GM13976 (cell line): ENCODE data around the gene FUT7.

Source experiments
- DNase-seq: peaks from one replicate; pipeline ENCODE4 v3.0.0; 2012; ENCODE audit warnings: low spot score
- CTCF ChIP-seq: IDR thresholded peaks from 2 replicates; pipeline ENCODE4 v1.5.1; 2012; ENCODE audit warnings: borderline replicate concordance, mild to moderate bottlenecking; ENCODE audit not compliant: insufficient read depth; ENCODE audit errors: extremely low read depth, missing control alignments, control extremely low read depth
- in situ Hi-C: fragments of 300-500 bp; cut with MboI; formaldehyde crosslinking; loops from one replicate; pipeline ENCODE4 v1.12.0; 2022; ENCODE audit warnings: low sequenced_read_pairs, mixed read lengths, inconsistent platforms; ENCODE audit not compliant: unreplicated experiment

Gene FUT7

DNA sequence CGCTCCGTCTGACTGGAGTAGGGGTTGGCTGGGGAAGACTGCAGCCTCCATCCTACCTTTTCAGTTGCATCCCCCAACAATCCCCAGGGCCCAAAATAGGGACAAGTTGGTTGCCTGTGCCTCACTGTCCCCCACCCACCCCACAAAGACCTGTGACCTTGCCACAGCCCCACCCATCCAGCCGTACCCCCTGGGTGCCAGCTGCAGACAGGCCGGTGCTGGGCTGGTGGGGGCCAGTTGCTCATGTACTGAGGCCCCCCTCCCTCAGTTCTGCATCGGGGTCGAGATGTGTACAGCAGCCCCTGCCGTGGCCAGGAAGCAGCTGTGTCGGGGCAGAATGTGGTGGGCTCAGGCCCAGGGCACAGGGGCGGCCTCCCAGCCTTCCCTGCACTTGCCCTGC is 48.7 kb downstream of the FUT7 start:
- TF ChIP-seq CTCF, result no peak
- no peak for DNase-seq
- in situ Hi-C loops, result no loop called here

GRCh38 chr9:136982232-136983051 is 49.4 kb downstream of the FUT7 start, which contains the start of gene LCNL1:
TSS of gene LCNL1 (plus strand) at chr9:136982993. CDS start at chr9:136983587, 594 bp downstream.
- TF ChIP-seq CTCF, result no peak
- in situ Hi-C loops, result no loop called here
- no peak for DNase-seq

DNA sequence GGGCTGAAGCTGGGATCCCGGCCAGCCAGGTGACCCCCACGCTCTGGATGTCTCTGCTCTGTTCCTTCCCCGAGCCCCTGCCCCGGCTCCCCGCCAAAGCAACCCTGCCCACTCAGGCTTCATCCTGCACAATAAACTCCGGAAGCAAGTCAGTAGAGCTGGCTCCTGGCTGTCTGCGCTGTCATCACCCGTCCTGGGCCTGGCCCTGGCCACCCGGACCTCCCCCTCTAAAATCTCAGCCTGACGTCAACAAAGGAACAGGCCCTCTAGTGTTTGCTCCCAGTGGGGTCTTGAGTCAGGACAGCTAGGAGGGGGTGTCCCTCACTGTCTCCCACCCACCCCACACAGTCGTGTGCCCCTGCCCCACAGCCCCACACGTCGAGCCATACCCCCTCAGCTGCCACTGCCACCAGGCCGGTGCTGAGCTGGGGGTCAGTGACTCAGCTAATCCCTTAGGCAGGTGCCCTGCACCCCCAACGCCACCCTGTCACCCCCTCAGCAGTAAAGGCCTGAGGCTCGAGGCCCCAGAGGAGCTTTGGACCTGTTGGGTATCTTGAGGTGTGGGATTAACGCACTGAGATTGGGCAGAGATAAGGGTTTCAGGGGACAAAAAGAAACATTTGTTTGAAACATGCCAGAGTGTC is 50.2 kb downstream of the FUT7 start:
- in situ Hi-C loops, result no loop called here
- TF ChIP-seq CTCF, result no peak
- DNase-seq, result no peak

DNA sequence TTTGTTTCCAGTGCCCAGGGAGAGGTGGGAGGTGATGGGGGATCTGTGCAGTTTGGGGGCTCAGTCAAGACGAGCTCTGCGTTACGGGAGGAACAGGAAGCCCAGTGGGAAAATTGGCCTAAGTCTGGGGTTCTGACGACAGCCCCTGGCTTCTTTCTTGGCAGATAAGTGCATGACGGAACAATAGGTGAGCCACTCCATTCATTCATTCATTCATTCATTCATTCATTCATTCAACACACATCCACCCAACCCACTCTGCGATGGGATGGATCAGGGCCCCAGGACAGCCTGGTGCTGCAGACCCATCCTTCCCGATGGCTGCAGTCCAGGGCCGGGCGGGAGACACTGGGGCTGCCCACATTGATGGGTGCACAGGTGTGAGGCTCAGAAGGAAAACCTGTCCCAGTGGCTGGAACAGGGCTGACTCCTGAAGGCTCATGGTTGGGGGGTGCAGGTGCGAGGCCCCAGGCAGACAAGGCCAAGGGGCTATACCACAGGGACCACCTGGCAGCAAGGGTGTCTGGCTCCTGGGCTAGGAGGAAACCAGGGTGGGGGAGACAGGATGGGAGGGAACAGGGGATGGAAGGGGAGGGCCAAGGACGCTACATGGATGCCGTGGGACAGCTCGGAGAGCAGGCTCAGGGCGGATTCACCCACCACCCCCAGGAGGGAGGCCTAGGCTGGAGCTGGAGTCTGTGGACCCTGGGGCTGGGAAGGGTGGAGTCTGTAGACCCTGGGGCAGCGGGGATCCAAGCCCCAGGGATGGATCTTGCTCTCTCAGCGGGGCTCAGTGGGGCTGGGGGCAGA is 51.0 kb downstream of the FUT7 start:
- in situ Hi-C loops, result no loop called here
- DNase-seq, result no peak
- no peak for TF ChIP-seq CTCF
